Measurements from ENCODE around the gene COBL. TPM values are rescaled to one million over a fixed set of nuclear protein-coding genes. Genes with fewer than 3 reads are reported as not detected.

COBL gene
- total RNA-seq, 1 donor from 2014 or later = 38.3 TPM

GRCh38 chr7:51062222-51062987 lies 254.2 kb downstream of the COBL start:
- ATAC-seq (no peak), DNase-seq (ENCODE audit: low spot score) (no peak)

DNA sequence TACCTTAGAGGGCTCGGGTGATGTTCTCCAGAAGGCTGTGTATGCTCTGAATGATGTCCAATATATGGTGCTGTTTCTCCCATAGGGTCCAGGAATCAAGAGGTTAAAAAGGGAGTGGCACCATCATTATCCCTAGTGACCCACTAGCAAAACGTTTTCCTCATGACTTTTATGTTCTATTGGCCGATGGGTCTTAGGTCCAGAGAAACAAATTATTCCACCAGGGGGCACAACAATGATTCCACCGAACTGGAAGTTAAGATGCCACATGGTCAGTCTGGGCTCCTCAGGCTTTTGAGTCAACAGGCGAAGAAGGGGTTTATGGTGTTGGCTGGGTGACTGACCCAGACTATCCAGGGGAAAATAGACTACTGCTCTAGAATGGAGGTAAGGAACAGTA lies 256.1 kb downstream of the COBL start:
- ATAC-seq (peak; percentile 26), DNase-seq (ENCODE audit: low spot score) (no peak)

DNA sequence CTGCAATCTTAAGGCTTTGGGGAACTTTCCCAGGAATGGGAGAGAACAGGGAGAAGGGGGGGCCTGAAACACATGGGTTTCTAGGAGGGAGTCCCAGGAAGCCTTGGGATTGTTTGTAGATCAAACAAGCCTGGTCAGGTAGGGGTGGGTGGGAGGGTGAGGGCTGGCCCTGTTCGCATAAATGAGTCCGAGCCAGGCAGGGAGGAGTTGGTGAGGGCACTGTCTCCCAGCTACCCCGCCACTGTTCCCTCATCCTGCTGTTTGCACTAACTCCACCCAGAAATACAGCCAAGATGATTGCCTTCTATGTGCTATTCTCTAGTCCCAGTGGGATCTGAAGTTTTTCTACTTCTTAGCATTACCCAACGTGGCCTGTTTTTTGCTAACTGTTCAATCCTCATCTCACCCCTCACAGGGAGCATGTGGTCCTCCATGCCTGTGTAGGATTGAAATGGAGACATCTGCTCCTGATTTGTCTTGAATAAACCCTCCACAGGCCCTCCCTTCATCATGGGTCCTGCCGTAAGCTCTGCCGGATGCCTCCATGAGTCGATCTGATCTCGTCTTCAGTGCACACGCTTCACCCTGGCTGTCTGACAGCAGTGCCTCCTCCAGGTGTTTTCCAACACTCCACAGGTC lies 257.0 kb downstream of the COBL start:
- ATAC-seq (no peak), DNase-seq (ENCODE audit: low spot score) (no peak)

DNA sequence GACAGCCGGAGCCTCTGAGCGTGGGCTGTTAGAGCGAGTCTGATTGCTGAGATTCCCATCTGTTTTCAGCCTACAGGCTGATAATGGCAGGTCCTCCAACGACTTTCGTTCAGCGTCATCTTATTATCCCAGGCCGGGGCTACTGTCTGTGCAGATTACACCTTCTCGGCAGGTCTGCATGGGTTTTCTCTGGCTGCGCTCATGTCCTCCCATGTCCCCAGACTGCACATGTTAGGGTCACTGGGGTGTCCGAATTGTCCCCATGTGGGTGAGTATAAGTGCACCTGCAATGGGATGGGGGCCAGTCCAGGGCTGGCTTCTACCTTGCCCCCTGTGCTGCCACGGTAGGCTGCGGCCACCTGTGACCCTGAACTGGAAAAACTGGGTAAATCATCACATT lies 257.8 kb downstream of the COBL start:
- ATAC-seq = no peak
- no peak for DNase-seq (ENCODE audit: low spot score)

DNA sequence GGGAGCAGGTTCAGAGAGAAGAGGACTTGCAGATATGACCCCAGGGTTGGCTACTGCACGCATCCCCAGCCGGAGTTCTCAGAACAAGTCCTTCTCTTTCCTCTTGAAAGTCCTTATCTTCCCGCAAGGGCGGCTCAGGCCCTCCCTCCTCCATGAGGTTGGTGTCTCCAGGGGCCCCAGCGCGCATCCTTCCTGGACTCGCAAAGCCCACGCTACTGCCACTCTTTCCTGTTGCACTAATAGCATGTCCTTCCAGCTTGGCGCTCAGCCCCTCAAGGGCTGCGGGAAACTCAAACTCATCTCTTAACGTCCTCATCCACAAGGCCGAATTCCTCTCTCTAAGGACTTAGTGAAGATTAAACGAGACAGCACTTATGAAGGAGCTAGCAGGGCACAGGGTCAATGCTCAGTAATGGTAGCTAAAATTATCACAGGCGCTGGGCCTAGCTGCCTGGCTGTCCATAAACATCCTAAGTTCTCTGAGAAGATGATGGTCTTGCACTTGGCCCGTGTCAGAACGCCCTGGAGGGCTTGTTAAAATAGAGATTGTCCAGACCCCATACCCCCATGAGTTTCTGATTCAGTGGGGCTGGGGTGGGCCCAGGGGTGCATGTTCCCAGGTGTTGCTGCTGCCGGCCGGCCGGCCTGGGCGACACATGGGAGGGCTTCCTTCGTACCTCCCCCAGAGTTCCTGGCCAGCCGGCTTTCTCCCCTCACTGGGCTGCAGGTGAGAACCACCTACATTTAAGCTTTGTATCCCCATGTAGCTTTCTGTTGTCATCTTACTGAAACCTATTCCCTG lies 261.4 kb downstream of the COBL start:
- ATAC-seq = no peak
- no peak for DNase-seq (ENCODE audit: low spot score)

DNA sequence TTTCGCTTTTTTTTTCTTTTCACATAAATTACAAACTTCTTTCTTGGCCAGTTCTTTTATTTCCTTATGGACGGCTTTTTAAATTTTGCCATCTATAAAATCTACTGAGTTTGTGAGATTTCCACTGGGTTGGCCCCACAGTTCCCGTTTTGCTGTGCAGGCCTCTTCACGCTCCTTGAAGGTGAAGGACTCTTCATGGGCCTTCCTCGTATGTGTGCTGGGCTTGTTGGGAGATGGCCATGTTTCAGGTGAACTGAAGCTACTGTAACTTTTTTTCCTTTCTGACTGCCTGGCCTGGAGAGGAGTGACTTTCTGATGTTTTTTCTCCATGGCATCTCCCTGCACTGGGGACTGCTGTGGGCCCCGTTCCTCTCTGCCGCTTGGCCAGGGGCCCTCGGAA lies 262.4 kb downstream of the COBL start:
- DNase-seq (ENCODE audit: low spot score) (no peak), ATAC-seq (no peak)

DNA sequence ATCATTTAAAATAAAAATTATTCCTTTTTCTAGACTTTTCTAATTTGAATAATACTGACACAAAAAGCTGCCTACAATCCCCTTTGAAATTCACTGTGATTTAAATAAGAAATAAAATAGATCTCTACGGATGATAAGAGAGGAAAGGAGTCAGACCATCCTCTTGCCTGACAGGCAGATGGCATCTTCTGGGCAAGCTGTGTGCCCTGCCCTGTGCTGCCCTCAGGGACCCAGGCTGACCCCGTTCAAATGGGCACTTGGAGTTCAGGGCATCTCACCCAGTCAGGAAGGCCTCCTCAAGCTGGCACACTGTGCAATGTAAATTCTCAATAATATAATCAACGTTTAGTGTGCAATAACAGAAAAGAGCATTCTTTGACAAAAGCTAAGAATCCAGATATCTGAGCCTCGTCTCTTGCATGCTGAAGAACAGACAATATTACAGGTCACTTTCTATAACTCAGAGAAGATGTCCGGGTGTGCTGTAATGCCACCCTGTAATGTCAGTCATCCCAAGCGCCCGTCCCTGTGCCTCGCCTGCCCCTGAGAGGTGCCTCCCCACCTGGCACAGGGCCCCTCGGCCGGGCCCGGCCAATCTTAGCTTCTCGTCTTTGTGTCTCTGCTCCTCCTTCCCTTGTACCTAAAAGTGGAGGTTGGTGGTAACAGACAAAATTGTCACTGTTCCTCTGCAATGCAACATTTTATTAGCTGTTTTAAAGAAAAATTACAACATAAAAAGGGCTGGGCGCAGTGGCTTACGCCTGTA lies 263.3 kb downstream of the COBL start:
- DNase-seq (ENCODE audit: low spot score) = no peak
- ATAC-seq = no peak

DNA sequence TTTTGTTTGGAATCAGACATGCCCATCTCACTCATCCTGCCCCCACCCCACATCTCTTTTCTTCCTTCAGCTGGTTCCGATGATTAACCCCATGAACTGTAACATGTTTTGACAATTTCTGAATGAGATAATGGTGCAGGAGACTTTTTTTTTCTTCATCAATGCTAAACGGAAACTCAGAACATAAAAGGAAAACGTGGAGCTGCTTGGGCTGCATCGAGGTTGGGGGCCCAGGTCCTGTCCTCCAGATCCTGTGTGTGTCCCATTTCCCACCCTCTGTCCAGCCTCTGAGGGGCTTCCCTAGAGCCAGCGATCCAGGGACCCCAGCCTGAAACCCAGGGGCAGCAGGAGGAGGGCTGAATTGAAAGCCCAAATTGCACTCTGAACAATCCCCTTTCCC lies 270.1 kb downstream of the COBL start:
- ATAC-seq = no peak
- DNase-seq (ENCODE audit: low spot score) = no peak

DNA sequence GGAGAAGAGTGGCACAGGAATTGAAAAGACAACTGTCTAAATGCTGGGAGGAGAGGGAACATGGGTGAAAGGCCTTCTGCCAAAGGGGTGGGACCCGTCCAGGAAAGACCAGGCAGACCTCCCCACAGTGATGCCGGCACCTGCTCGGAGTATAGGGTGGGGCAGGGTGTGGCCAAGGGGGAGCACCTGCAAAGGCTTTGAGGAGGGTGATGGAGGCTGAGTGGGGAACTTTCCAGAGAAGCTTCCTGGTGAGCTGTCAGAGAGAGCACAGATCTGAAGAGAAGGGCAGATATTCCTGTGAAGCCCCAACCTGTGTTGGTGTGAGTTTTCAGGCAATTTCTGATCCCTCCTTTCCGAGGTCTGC lies 270.5 kb downstream of the COBL start:
- DNase-seq (ENCODE audit: low spot score) (no peak), ATAC-seq (no peak)

DNA sequence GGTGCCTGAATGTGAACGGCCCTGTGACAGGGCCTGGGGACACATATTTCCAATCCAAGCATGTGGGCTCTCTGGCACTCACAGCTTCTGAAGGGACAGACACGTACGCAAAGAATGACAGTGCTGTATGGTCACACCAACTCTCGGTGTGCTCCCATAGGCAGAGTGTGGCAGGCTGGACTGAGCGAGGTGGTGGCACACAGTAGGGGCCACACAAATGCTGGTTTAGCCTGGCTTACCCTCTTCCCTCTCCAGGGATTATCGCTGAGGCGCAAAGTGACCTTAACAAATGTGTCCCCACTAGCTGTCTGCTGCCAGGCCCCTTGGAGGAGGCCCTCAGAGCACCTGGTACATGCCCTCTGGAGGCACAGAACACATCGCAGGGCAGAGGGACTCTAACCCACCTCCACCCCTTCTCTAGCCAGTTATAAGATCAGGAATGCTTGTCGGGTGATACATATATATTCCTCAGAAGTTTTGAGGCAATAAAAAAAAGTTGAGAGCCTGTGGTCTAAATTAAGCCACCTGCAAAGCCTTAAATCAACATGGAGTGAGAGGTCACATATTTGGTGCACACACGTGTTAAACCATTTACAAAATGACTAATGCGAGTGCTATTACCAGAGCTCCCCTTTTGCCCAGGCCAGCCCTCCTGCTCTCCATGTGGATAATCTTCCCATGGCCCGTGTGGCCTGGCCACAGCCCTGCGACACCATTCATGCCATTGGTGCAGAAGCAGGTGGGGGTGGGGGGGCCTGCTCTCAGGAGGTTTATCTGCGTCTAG lies 271.1 kb downstream of the COBL start:
- ATAC-seq = no peak
- DNase-seq (ENCODE audit: low spot score) = no peak

DNA sequence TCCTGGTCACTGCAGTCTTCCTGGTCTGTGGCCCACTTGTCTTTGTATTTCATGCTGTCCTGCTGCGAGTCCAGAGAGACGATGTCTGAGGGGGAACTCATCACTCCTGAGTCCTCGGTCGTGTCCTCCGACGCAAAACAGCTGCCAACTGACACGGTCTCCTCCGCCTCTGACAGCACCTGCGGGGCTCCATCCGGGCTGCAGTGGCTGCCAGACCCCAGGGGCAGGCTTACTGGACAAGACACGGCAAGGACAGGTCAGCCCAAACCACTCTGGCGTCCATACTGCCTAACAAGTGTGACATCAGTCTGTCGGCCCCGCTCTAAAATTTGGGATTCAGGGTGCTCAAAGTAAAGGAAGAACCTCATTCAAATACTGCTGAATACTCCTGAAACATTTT lies 273.1 kb downstream of the COBL start:
- no peak for ATAC-seq
- no peak for DNase-seq (ENCODE audit: low spot score)

DNA sequence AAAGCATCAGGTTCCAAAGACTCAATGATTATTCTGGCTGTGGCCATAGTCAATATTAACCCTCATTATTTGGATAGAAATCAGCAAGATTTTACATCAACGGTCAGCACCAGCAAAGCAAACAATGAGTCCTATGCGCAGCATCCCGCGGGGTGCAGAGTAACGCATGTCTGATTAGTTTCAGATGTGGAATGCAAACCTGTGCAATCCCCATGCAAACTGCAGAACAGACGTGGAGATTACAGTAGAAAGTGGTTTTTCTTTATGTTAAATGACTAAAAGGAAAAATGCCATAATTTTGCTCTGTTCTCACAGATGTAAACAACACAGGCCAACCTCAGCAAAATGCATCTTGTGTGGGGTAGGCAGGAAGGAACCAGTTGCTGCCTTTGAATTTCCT lies 275.8 kb downstream of the COBL start:
- no peak for ATAC-seq

GRCh38 chr7:51038573-51038972 lies 278.0 kb downstream of the COBL start:
- no peak for DNase-seq (ENCODE audit: low spot score)
- ATAC-seq = no peak

More for the DNA sequence above, 275.8 kb downstream of the COBL start:
- DNase-seq (ENCODE audit: low spot score) = no peak

GRCh38 chr7:51035716-51036115 lies 280.9 kb downstream of the COBL start:
- no peak for ATAC-seq

DNA sequence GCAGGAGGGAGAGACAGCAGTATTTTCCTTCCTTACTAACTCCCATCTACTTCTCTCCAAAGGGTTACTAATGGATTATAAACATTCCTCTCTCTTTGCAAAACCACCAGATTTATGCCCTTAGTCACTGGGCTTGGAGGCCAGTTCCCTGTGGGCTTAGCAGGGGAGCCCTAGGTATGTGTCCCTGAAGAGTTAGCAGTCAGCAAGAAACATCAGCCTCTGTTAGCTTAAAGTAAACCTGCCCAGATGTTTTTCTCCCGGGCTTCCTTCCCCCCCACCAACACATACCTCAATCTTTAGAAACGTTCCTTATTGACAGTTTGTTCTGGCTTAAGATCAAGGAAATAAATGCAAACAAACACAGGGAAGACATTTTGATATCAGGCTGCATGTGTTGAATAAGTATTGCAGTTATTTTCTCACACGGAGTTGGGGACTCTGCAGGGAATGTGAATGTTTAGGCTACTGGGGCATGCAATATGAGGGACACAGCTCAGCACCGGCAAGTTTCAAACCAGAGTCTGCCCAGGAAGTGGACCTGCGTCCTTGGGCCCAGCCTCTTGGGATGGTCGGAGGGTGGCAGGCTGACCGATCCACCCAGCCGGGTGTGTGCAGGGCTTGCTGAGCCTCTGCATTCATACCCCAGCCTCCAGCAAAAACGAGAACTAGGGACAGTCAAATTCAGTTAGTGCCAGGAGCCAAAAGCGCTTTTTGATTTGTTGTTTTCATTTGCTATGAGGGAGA lies 281.9 kb downstream of the COBL start:
- ATAC-seq (no peak), DNase-seq (ENCODE audit: low spot score) (no peak)

More at GRCh38 chr7:51035716-51036115, 280.9 kb downstream of the COBL start:
- no peak for DNase-seq (ENCODE audit: low spot score)

- ATAC-seq (no peak), DNase-seq (ENCODE audit: low spot score) (peak; percentile 27)
Observed at GRCh38 chr7:51033727-51034520, 282.7 kb downstream of the COBL start.

GRCh38 chr7:51031791-51032515 lies 284.7 kb downstream of the COBL start:
- peak; percentile 23 for DNase-seq (ENCODE audit: low spot score)
- no peak for ATAC-seq

DNA sequence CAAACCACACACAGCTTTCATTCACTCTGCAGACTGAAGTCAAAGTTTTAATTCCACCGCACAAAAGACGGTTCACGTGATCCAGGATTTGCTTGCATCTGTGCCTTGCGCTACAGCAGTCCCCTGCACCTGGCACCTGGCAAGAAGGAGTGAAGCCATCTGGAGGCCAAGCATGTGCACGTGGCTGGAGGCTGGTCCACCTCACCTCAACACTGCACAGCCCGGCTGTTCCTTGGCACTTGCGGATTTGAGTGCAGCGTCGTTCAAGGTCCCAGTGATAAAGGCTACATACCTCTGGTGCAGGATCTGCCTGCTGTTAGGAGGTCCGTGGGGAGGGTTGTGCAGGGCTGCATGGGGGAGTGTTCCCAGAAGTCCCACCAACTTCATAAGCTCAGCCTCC lies 285.4 kb downstream of the COBL start:
- ATAC-seq = no peak

More for the DNA sequence above, 285.4 kb downstream of the COBL start:
- DNase-seq (ENCODE audit: low spot score) = peak; percentile 24

All from left lobe of liver (tissue), 2 donors.